Caco-2 (cell line): ENCODE data around the gene AMH. TPM values are rescaled to one million over a fixed set of nuclear protein-coding genes. Genes with fewer than 3 reads are reported as not detected.
A peak's percentile ranks its signal among the peaks of the same experiment; 100 is the strongest.

Experiments used
- BruUV-seq: library from RNA; stranded (reverse); fragments of 400-500 nt; replicated peaks from 2 replicates; lab custom pipeline; 2021; lab: Mats Ljungman, UMichigan
- CTCF ChIA-PET: fragments of 300-600 bp; sonication (Branson Sonifier 250); formaldehyde crosslinking; loops from one replicate; lab custom pipeline; 2022; ENCODE audit warnings: antibody characterized with exemption; lab: Charles Lee
- POLR2A ChIA-PET: fragments of 300-600 bp; sonication (Branson Sonifier 250); formaldehyde crosslinking; loops from one replicate; lab custom pipeline; 2022; ENCODE audit warnings: antibody characterized with exemption; lab: Charles Lee
- DNase-seq, 2 experiments: peaks; one replicate each; pipeline versions ENCODE4 v3.0.0 to v3.0.0-alpha.2; 2020 to 2022
- H3K27me3 ChIP-seq: replicated peaks from 2 replicates; pipeline ENCODE4 v1.6.0; 2011; ENCODE audit warnings: low read length; ENCODE audit not compliant: control insufficient read depth, insufficient read depth
- H3K36me3 ChIP-seq: 2 replicates; pipeline ENCODE4 v1.5.1; 2011; ENCODE audit warnings: low read length; ENCODE audit not compliant: control insufficient read depth, insufficient read depth
- H3K4me1 ChIP-seq: fragments of 250-450 bp; sonication (Bioruptor Pico); 2 replicates; pipeline ENCODE4 v1.5.1; 2020; ENCODE audit warnings: mild to moderate bottlenecking
- H3K4me3 ChIP-seq: 2 replicates; pipeline ENCODE4 v1.5.1; 2011; ENCODE audit warnings: low read depth, mild to moderate bottlenecking, control low read depth, low read length
- H3K9me3 ChIP-seq: fragments of 250-450 bp; sonication (Bioruptor Pico); 2 replicates; pipeline ENCODE4 v1.5.1; 2020; ENCODE audit warnings: mild to moderate bottlenecking, moderate library complexity
- H3K27ac Mint-ChIP-seq: one replicate; pipeline ENCODE4 v1.8.0; 2022; ENCODE audit warnings: mixed read lengths; ENCODE audit not compliant: unreplicated experiment
- H3K27me3 Mint-ChIP-seq: one replicate; pipeline ENCODE4 v1.8.0; 2022; ENCODE audit warnings: mixed read lengths; ENCODE audit not compliant: insufficient read depth, unreplicated experiment
- H3K36me3 Mint-ChIP-seq: one replicate; pipeline ENCODE4 v1.8.0; 2022; ENCODE audit warnings: mild to moderate bottlenecking, mixed read lengths; ENCODE audit not compliant: insufficient read depth, unreplicated experiment
- H3K4me1 Mint-ChIP-seq: one replicate; pipeline ENCODE4 v1.8.0; 2022; ENCODE audit warnings: low read depth, mixed read lengths; ENCODE audit not compliant: unreplicated experiment
- H3K4me3 Mint-ChIP-seq: one replicate; pipeline ENCODE4 v1.8.0; 2022; ENCODE audit warnings: mild to moderate bottlenecking, moderate library complexity, mixed read lengths; ENCODE audit not compliant: unreplicated experiment
- H3K9me3 Mint-ChIP-seq: one replicate; pipeline ENCODE4 v1.8.0; 2022; ENCODE audit warnings: mixed read lengths; ENCODE audit not compliant: unreplicated experiment
- intact Hi-C: fragments of 100-400 bp; cut with micrococcal nuclease; formaldehyde crosslinking; loops from one replicate; pipeline ENCODE4 v1.10.0; 2022; ENCODE audit not compliant: unreplicated experiment
- total RNA-seq: library from RNA; stranded (reverse); gene quantifications from 2 replicates; pipeline ENCODE4 v1.2.3, GENCODE V29; 2022
- TF ChIP-seq, protein P1 (sequence below), 2 experiments: fragments of 200-600 bp in 1 of 2; IDR thresholded peaks; 1 replicate in 1 of 2; 2 replicates in 1 of 2; pipeline versions ENCODE4 v1.5.1 to v1.8.0; 2011 to 2022; ENCODE audit warnings: antibody characterized with exemption in 1 of 2, control low read depth in 1 of 2, inconsistent platforms in 1 of 2, low read depth in 1 of 2, low read length in 1 of 2, mild to moderate bottlenecking in 1 of 2, moderate library complexity in 1 of 2; ENCODE audit not compliant: insufficient read depth in 1 of 2, severe bottlenecking in 1 of 2, unreplicated experiment in 1 of 2

Gene AMH
- total RNA-seq, 1 experiment from 2014 or later = 19.4 TPM

DNA sequence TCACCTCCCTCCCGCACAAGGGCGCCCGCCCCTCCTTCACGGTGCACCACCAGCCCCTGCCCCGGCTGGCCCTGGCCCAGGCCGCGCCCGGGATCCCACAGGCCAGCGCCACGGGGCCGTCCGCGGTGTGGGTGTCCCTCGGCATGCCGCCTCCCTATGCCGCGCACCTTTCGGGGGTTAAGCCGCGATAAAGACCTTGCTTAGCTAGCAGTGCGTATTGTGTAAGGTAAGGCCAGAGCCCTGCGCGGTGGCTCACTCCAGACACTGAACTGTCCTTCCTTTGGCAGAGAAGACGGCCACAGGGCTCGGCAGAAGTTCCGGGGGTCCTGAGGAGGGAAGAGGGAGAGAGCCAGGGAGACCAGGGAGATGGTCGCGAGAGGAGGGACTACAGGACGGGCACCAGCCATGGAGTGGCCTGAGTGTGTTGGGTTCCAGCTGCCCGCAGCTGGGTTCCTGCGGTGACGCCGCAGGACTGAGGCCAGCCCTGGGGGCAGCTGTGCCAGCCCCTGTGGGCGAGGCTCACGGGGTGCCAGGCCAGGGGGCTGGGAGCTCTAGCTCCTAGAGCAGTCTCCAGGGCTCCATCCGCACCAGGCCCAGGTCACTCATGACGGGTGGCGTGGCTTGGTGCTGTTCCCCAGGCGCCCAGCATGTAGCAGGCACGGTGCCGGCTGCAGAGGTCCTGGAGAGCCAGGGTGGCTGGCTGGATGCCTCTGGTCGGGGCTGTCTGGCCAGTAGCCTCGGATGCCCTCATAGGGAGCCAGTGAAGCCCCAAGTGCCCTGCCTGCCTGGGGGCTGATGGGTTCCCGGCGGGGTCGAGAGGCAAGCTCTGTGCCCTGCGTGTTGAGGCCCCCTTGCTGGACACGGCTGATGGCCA is 20.7 kb upstream of the AMH start:
- ChIA-PET CTCF (interaction anchor here (1.1 kb wide), 1 partner anchor 72 kb away, joined by 6 read pairs; no protein-coding TSS in a partner anchor), POLR2A (interaction anchor here (0.6 kb wide), 1 partner anchor 199 kb away, joined by 3 read pairs; the partner anchor contains the start of gene TIMM13)
- Histone ChIP-seq H3K4me3 (no peak overlapping the region), H3K36me3 (peaks cover 3% of the 10 kb centered on the region; the same call in 1 of the 2 replicates), H3K4me1 (no peaks in the 10 kb centered on the region), H3K9me3 (no peaks in the 10 kb centered on the region), H3K27me3 (no peaks in the 10 kb centered on the region)
- Mint-ChIP-seq H3K4me1 (no peaks in the 10 kb centered on the region), H3K4me3 (no peak overlapping the region), H3K27me3 (no peaks in the 10 kb centered on the region), H3K36me3 (peaks cover 92% of the 10 kb centered on the region), H3K27ac (peak overlapping the region; percentile 45), H3K9me3 (no peaks in the 10 kb centered on the region)
- DNase-seq = no peak
- intact Hi-C loops = no loop called here
- TF ChIP-seq, protein P1, sequence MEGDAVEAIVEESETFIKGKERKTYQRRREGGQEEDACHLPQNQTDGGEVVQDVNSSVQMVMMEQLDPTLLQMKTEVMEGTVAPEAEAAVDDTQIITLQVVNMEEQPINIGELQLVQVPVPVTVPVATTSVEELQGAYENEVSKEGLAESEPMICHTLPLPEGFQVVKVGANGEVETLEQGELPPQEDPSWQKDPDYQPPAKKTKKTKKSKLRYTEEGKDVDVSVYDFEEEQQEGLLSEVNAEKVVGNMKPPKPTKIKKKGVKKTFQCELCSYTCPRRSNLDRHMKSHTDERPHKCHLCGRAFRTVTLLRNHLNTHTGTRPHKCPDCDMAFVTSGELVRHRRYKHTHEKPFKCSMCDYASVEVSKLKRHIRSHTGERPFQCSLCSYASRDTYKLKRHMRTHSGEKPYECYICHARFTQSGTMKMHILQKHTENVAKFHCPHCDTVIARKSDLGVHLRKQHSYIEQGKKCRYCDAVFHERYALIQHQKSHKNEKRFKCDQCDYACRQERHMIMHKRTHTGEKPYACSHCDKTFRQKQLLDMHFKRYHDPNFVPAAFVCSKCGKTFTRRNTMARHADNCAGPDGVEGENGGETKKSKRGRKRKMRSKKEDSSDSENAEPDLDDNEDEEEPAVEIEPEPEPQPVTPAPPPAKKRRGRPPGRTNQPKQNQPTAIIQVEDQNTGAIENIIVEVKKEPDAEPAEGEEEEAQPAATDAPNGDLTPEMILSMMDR (IDR thresholded peaks at IDR 0.05; ENCODE audit: insufficient read depth in 1 of 2, low read depth in 1 of 2, low read length in 1 of 2, severe bottlenecking in 1 of 2, unreplicated experiment in 1 of 2) = no peak
- no TSS peak for BruUV-seq

DNA sequence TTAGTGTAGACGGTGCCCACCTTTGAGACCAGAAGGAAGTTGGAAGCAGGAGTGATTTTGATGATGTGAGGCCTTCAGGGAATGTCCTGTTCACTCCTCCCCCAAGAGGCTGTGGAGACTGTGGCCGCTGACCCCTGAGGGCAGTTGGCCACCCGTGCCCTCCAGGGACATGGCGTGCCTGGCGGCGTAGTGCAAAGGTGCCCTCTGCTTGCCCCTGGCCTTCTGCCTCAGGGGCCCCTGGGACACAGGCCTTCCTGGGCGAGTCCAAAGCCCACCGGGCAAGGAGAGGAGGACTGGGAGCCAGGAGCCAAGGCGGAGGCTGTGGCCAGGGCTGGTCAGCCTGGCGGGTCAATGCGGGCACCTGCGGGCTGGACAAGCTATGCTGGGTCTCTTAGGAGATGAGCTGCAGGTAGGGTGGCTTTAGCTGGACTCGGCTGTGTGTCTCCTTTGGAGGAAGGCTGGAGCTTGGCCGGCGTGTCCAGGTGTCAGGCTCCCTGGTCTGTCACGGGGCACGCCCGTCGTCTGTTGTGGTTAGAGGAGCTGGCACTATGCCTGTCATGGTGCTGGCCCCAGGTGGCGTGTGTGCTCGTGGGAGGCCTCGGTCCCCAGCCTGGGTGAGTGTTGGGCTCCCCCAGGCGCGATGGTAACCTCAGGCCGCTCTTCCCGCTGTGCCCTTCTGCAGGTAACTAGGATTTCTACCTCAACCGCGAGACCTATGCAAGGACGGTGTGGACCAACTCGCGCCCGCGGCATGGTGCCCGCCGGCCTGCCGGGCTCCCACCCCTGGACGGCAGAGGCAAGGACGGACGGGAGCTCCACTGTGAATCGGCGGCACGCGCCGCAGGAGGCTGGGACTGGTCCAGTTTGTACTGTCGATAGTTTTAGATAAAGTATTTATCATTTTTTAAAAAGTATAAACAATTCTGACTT is 19.8 kb upstream of the AMH start:
- peaks cover 3% of the 10 kb centered on the region; the same call in 1 of the 2 replicates for H3K36me3 ChIP-seq
- BruUV-seq = no TSS peak
- ChIA-PET POLR2A (no interaction called here), CTCF (no interaction called here)
- no peak overlapping the region for H3K4me3 Mint-ChIP-seq
- H3K4me1 Mint-ChIP-seq = no peaks in the 10 kb centered on the region
- intact Hi-C loops = no loop called here
- H3K27ac Mint-ChIP-seq = peak overlapping the region; percentile 45
- no peaks in the 10 kb centered on the region for H3K9me3 Mint-ChIP-seq
- no peaks in the 10 kb centered on the region for H3K4me1 ChIP-seq
- H3K27me3 Mint-ChIP-seq = no peaks in the 10 kb centered on the region
- no peaks in the 10 kb centered on the region for H3K27me3 ChIP-seq
- no peaks in the 10 kb centered on the region for H3K9me3 ChIP-seq
- no peak overlapping the region for H3K4me3 ChIP-seq
- H3K36me3 Mint-ChIP-seq = peaks cover 96% of the 10 kb centered on the region
- DNase-seq = no peak
- TF ChIP-seq, protein P1 (IDR thresholded peaks at IDR 0.05; ENCODE audit: insufficient read depth in 1 of 2, low read depth in 1 of 2, low read length in 1 of 2, severe bottlenecking in 1 of 2, unreplicated experiment in 1 of 2) = no peak

DNA sequence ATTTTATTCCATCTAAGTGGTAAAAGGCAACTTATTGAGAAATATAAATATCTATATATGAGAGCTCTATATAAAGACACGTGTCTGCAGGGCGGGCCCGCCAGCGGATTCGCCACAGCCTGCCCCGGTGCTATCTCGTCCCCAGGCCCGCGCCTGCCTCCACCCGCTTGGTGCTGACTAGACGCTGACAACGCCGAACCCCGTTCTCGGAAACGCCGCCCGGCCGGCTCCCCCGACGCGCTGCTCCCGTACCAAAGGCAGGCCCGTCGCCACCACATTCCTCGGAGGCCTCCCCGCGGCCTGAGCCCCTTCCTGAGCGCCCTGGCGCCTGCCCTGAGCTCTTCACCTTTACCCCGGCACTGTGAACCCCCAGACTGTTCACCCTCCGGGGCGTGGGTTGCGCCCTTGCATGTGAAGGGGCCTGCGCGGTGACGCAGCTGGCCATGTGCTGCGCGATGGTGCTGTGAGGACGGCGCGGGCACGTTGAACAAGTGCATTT is 19.0 kb upstream of the AMH start:
- intact Hi-C loops = no loop called here
- H3K4me3 Mint-ChIP-seq = no peak overlapping the region

More for the DNA sequence above, 19.0 kb upstream of the AMH start:
- H3K9me3 Mint-ChIP-seq = no peaks in the 10 kb centered on the region
- TF ChIP-seq, protein P1 (IDR thresholded peaks at IDR 0.05; ENCODE audit: insufficient read depth in 1 of 2, low read depth in 1 of 2, low read length in 1 of 2, severe bottlenecking in 1 of 2, unreplicated experiment in 1 of 2) = no peak
- H3K4me1 Mint-ChIP-seq = no peaks in the 10 kb centered on the region
- no peaks in the 10 kb centered on the region for H3K27me3 ChIP-seq
- no peak overlapping the region for H3K4me3 ChIP-seq
- peaks cover 3% of the 10 kb centered on the region; the same call in 1 of the 2 replicates for H3K36me3 ChIP-seq
- peaks cover 97% of the 10 kb centered on the region for H3K36me3 Mint-ChIP-seq
- CTCF ChIA-PET = no interaction called here
- no peaks in the 10 kb centered on the region for H3K27me3 Mint-ChIP-seq
- POLR2A ChIA-PET = no interaction called here
- DNase-seq = no peak
- peak overlapping the region; percentile 71 for H3K27ac Mint-ChIP-seq
- no TSS peak for BruUV-seq
- H3K4me1 ChIP-seq = no peaks in the 10 kb centered on the region
- no peaks in the 10 kb centered on the region for H3K9me3 ChIP-seq
